Caco-2 (cell line): ENCODE results near the gene CMBL. TPM values are rescaled to one million over a fixed set of nuclear protein-coding genes. Genes with fewer than 3 reads are reported as not detected.
"Not testable (repeated sequence)": the region's sequence is repeated elsewhere in the genome, so short reads cannot be mapped to it uniquely, and the experiment has no call there.

ENCODE experiments used
- BruUV-seq: library from RNA; stranded (reverse); fragments of 400-500 nt; replicated peaks from 2 replicates; lab custom pipeline; 2021; lab: Mats Ljungman, UMichigan
- CTCF ChIA-PET: fragments of 300-600 bp; sonication (Branson Sonifier 250); formaldehyde crosslinking; loops from one replicate; lab custom pipeline; 2022; ENCODE audit warnings: antibody characterized with exemption; lab: Charles Lee
- POLR2A ChIA-PET: fragments of 300-600 bp; sonication (Branson Sonifier 250); formaldehyde crosslinking; loops from one replicate; lab custom pipeline; 2022; ENCODE audit warnings: antibody characterized with exemption; lab: Charles Lee
- DNase-seq, 2 experiments: peaks; one replicate each; pipeline versions ENCODE4 v3.0.0 to v3.0.0-alpha.2; 2020 to 2022
- H3K27me3 ChIP-seq: replicated peaks from 2 replicates; pipeline ENCODE4 v1.6.0; 2011; ENCODE audit warnings: low read length; ENCODE audit not compliant: control insufficient read depth, insufficient read depth
- H3K36me3 ChIP-seq: 2 replicates; pipeline ENCODE4 v1.5.1; 2011; ENCODE audit warnings: low read length; ENCODE audit not compliant: control insufficient read depth, insufficient read depth
- H3K4me1 ChIP-seq: fragments of 250-450 bp; sonication (Bioruptor Pico); 2 replicates; pipeline ENCODE4 v1.5.1; 2020; ENCODE audit warnings: mild to moderate bottlenecking
- H3K4me3 ChIP-seq: 2 replicates; pipeline ENCODE4 v1.5.1; 2011; ENCODE audit warnings: low read depth, mild to moderate bottlenecking, control low read depth, low read length
- H3K9me3 ChIP-seq: fragments of 250-450 bp; sonication (Bioruptor Pico); 2 replicates; pipeline ENCODE4 v1.5.1; 2020; ENCODE audit warnings: mild to moderate bottlenecking, moderate library complexity
- H3K27ac Mint-ChIP-seq: one replicate; pipeline ENCODE4 v1.8.0; 2022; ENCODE audit warnings: mixed read lengths; ENCODE audit not compliant: unreplicated experiment
- H3K27me3 Mint-ChIP-seq: one replicate; pipeline ENCODE4 v1.8.0; 2022; ENCODE audit warnings: mixed read lengths; ENCODE audit not compliant: insufficient read depth, unreplicated experiment
- H3K36me3 Mint-ChIP-seq: one replicate; pipeline ENCODE4 v1.8.0; 2022; ENCODE audit warnings: mild to moderate bottlenecking, mixed read lengths; ENCODE audit not compliant: insufficient read depth, unreplicated experiment
- H3K4me1 Mint-ChIP-seq: one replicate; pipeline ENCODE4 v1.8.0; 2022; ENCODE audit warnings: low read depth, mixed read lengths; ENCODE audit not compliant: unreplicated experiment
- H3K4me3 Mint-ChIP-seq: one replicate; pipeline ENCODE4 v1.8.0; 2022; ENCODE audit warnings: mild to moderate bottlenecking, moderate library complexity, mixed read lengths; ENCODE audit not compliant: unreplicated experiment
- H3K9me3 Mint-ChIP-seq: one replicate; pipeline ENCODE4 v1.8.0; 2022; ENCODE audit warnings: mixed read lengths; ENCODE audit not compliant: unreplicated experiment
- CTCF ChIP-seq, 2 experiments: fragments of 200-600 bp in 1 of 2; IDR thresholded peaks; 1 replicate in 1 of 2; 2 replicates in 1 of 2; pipeline versions ENCODE4 v1.5.1 to v1.8.0; 2011 to 2022; ENCODE audit warnings: antibody characterized with exemption in 1 of 2, control low read depth in 1 of 2, inconsistent platforms in 1 of 2, low read depth in 1 of 2, low read length in 1 of 2, mild to moderate bottlenecking in 1 of 2, moderate library complexity in 1 of 2; ENCODE audit not compliant: insufficient read depth in 1 of 2, severe bottlenecking in 1 of 2, unreplicated experiment in 1 of 2
- intact Hi-C: fragments of 100-400 bp; cut with micrococcal nuclease; formaldehyde crosslinking; loops from one replicate; pipeline ENCODE4 v1.10.0; 2022; ENCODE audit not compliant: unreplicated experiment
- total RNA-seq: library from RNA; stranded (reverse); gene quantifications from 2 replicates; pipeline ENCODE4 v1.2.3, GENCODE V29; 2022

The CMBL gene
- total RNA-seq, 1 experiment from 2014 or later = 18.4 TPM

- Histone ChIP-seq H3K27me3 (no peaks in the 10 kb centered on the region), H3K4me1 (no peaks in the 10 kb centered on the region), H3K36me3 (no peaks in the 10 kb centered on the region), H3K9me3 (no peaks in the 10 kb centered on the region), H3K4me3 (no peak overlapping the region)
- Mint-ChIP-seq H3K36me3 (no peaks in the 10 kb centered on the region), H3K4me3 (no peak overlapping the region), H3K9me3 (no peaks in the 10 kb centered on the region), H3K27ac (no peak overlapping the region), H3K27me3 (no peaks in the 10 kb centered on the region), H3K4me1 (peaks cover 5% of the 10 kb centered on the region)
- CTCF ChIA-PET = no interaction called here
- intact Hi-C loops = no loop called here
- TF ChIP-seq CTCF (IDR thresholded peaks at IDR 0.05; ENCODE audit: insufficient read depth in 1 of 2, low read depth in 1 of 2, low read length in 1 of 2, severe bottlenecking in 1 of 2, unreplicated experiment in 1 of 2) = no peak
- DNase-seq = no peak
- POLR2A ChIA-PET = no interaction called here
- BruUV-seq = no TSS peak
Measured at GRCh38 chr5:10275991-10276390, 31.7 kb downstream of the CMBL start.

GRCh38 chr5:10275460-10275859, 32.2 kb downstream of the CMBL start:
- Mint-ChIP-seq H3K27ac (no peak overlapping the region), H3K36me3 (no peaks in the 10 kb centered on the region), H3K27me3 (no peaks in the 10 kb centered on the region), H3K4me3 (no peak overlapping the region), H3K4me1 (peaks cover 5% of the 10 kb centered on the region), H3K9me3 (no peaks in the 10 kb centered on the region)
- POLR2A ChIA-PET = no interaction called here
- no peaks in the 10 kb centered on the region for H3K36me3 ChIP-seq
- no peak for DNase-seq
- TF ChIP-seq CTCF (IDR thresholded peaks at IDR 0.05; ENCODE audit: insufficient read depth in 1 of 2, low read depth in 1 of 2, low read length in 1 of 2, severe bottlenecking in 1 of 2, unreplicated experiment in 1 of 2) = no peak
- H3K4me3 ChIP-seq = no peak overlapping the region
- H3K27me3 ChIP-seq = no peaks in the 10 kb centered on the region
- CTCF ChIA-PET = no interaction called here
- no peaks in the 10 kb centered on the region for H3K4me1 ChIP-seq
- intact Hi-C loops = no loop called here
- BruUV-seq = no TSS peak
- H3K9me3 ChIP-seq = no peaks in the 10 kb centered on the region

- H3K4me1 ChIP-seq, intact Hi-C loops, CTCF ChIA-PET, DNase-seq, H3K9me3 ChIP-seq, H3K36me3 Mint-ChIP-seq, H3K27ac Mint-ChIP-seq, BruUV-seq, H3K4me3 ChIP-seq, H3K27me3 ChIP-seq, H3K4me1 Mint-ChIP-seq, H3K4me3 Mint-ChIP-seq, POLR2A ChIA-PET, H3K9me3 Mint-ChIP-seq, H3K36me3 ChIP-seq, H3K27me3 Mint-ChIP-seq: not testable (repeated sequence)
Measured at GRCh38 chr5:10272875-10273209, 34.9 kb downstream of the CMBL start.
